GM12801 (cell line): ENCODE measurements around the gene CFAP57.

Experiments used
- CTCF ChIP-seq: IDR thresholded peaks from one replicate; pipeline ENCODE4 v1.5.1; 2011; ENCODE audit warnings: control low read depth; ENCODE audit not compliant: insufficient read length; ENCODE audit errors: extremely low read depth

CFAP57 gene

GRCh38 chr1:43177691-43178090, 5.6 kb downstream of the CFAP57 start:
- no peak for TF ChIP-seq CTCF

- TF ChIP-seq CTCF, result no peak
These were observed 12.3 kb downstream of the CFAP57 start for GRCh38 chr1:43184388-43184787.

GRCh38 chr1:43184995-43185394, 12.9 kb downstream of the CFAP57 start:
- no peak for TF ChIP-seq CTCF

GRCh38 chr1:43188106-43188505, 16.0 kb downstream of the CFAP57 start:
- no peak for TF ChIP-seq CTCF

GRCh38 chr1:43194509-43194908, 22.4 kb downstream of the CFAP57 start:
- no peak for TF ChIP-seq CTCF

- no peak for TF ChIP-seq CTCF
These were observed 25.4 kb downstream of the CFAP57 start for GRCh38 chr1:43197343-43198127.

GRCh38 chr1:43199093-43199726, 27.1 kb downstream of the CFAP57 start:
- TF ChIP-seq CTCF, result no peak
